ENCODE measurements around the gene NDUFB8.

Gene NDUFB8

GRCh38 chr10:100522945-100523344, 6.7 kb downstream of the NDUFB8 start:
- no peak overlapping the region for H3K4me3 ChIP-seq (ENCODE audit: low read depth, low read length)
- H3K4me1 ChIP-seq (ENCODE audit: control insufficient read depth, insufficient read depth, low read length): no peaks in the 10 kb centered on the region
- H3K27ac ChIP-seq (ENCODE audit: extremely low read depth, low read depth, low read length): no peak overlapping the region
- TF ChIP-seq ZNF121 (tag by site-specific recombination; IDR thresholded peaks at IDR 0.05) (peak; percentile 86), ZNF302 (tag by site-specific recombination; IDR thresholded peaks at IDR 0.05; ENCODE audit: low read depth) (no peak), GLI2 (tag by site-specific recombination; IDR thresholded peaks at IDR 0.05; ENCODE audit: borderline replicate concordance, low read depth) (no peak)
- CTCF ChIA-PET: interaction anchor here (0.6 to 1.7 kb wide), 9 partner anchors 10 to 181 kb away, joined by 3 to 11 read pairs (median 4); partner anchors contain the start of gene HIF1AN
- H3K9me3 ChIP-seq (ENCODE audit: control insufficient read depth, insufficient read depth, low read depth, low read length): no peaks in the 10 kb centered on the region
- H3K36me3 ChIP-seq (ENCODE audit: control insufficient read depth in 2 of 2, insufficient read depth in 1 of 2, low read length in 2 of 2): peaks cover 38 to 59% of the 10 kb centered on the region in 2 experiments
- POLR2A ChIA-PET: interaction anchor here (1.1 kb wide), 1 partner anchor 13 kb away, joined by 3 read pairs; the partner anchor contains the start of gene HIF1AN

- Histone ChIP-seq H3K36me3 (ENCODE audit: control insufficient read depth in 2 of 2, insufficient read depth in 1 of 2, low read length in 2 of 2) (peaks cover 32 to 54% of the 10 kb centered on the region in 2 experiments), H3K4me3 (ENCODE audit: low read depth, low read length) (no peak overlapping the region), H3K4me1 (ENCODE audit: control insufficient read depth, insufficient read depth, low read length) (no peaks in the 10 kb centered on the region), H3K27ac (ENCODE audit: extremely low read depth, low read depth, low read length) (no peak overlapping the region), H3K9me3 (ENCODE audit: control insufficient read depth, insufficient read depth, low read depth, low read length) (no peaks in the 10 kb centered on the region)
- ChIA-PET CTCF (interaction anchor here (0.6 to 1.7 kb wide), 11 partner anchors 10 to 519 kb away, joined by 3 to 11 read pairs (median 4); partner anchors contain the start of gene HIF1AN), POLR2A (interaction anchor here (0.6 to 1.1 kb wide), 3 partner anchors 13 to 253 kb away, joined by 3 read pairs; partner anchors contain the start of gene HIF1AN)
- TF ChIP-seq ZSCAN16 (tag by site-specific recombination; IDR thresholded peaks at IDR 0.05): no peak
- no peak for TF ChIP-seq ZNF623 (tag by site-specific recombination; IDR thresholded peaks at IDR 0.05)
- TF ChIP-seq ZNF121 (tag by site-specific recombination; IDR thresholded peaks at IDR 0.05): peak; percentile 78
Observed at GRCh38 chr10:100522107-100522801, 7.4 kb downstream of the NDUFB8 start.

GRCh38 chr10:100520811-100521210, 8.9 kb downstream of the NDUFB8 start:
- Histone ChIP-seq H3K27ac (ENCODE audit: extremely low read depth, low read depth, low read length) (no peak overlapping the region), H3K4me1 (ENCODE audit: control insufficient read depth, insufficient read depth, low read length) (no peaks in the 10 kb centered on the region), H3K9me3 (ENCODE audit: control insufficient read depth, insufficient read depth, low read depth, low read length) (no peaks in the 10 kb centered on the region), H3K36me3 (ENCODE audit: control insufficient read depth in 2 of 2, insufficient read depth in 1 of 2, low read length in 2 of 2) (peaks cover 19 to 43% of the 10 kb centered on the region in 2 experiments), H3K4me3 (ENCODE audit: low read depth, low read length) (no peak overlapping the region)
- no peak for TF ChIP-seq HOXC10 (CRISPR knock-in tag; IDR thresholded peaks at IDR 0.05)
- ChIA-PET CTCF (interaction anchor here (0.6 to 4.7 kb wide), 8 partner anchors 15 to 358 kb away, joined by 3 to 34 read pairs (median 4); partner anchors contain the start of genes HIF1AN and SCD), POLR2A (interaction anchor here (0.7 to 1.3 kb wide), 3 partner anchors 14 to 253 kb away, joined by 3 to 8 read pairs (median 4); no protein-coding TSS in a partner anchor)

GRCh38 chr10:100519311-100520051, 10.2 kb downstream of the NDUFB8 start, which contains the start of gene SEC31B:
TSS of gene SEC31B (minus strand) at chr10:100519861. CDS start at chr10:100516952, 2,909 bp downstream.
- H3K4me3 ChIP-seq (ENCODE audit: low read depth, low read length): no peak within 1 kb of the TSS
- POLR2A ChIA-PET: interaction anchor here (0.6 to 1.6 kb wide), 3 partner anchors 16 to 172 kb away, joined by 3 to 12 read pairs (median 7); partner anchors contain the start of genes HIF1AN and SCD
- no peak for TF ChIP-seq ZNF692 (tag by site-specific recombination; IDR thresholded peaks at IDR 0.05)
- no peak for TF ChIP-seq ZBTB49 (tag by site-specific recombination; IDR thresholded peaks at IDR 0.05; ENCODE audit: low read depth)
- no peak for TF ChIP-seq ZNF645 (tag by site-specific recombination; IDR thresholded peaks at IDR 0.05)
- no peak for TF ChIP-seq ZNF610 (tag by site-specific recombination; IDR thresholded peaks at IDR 0.05; ENCODE audit: borderline replicate concordance)
- TF ChIP-seq ZNF544 (tag by site-specific recombination; IDR thresholded peaks at IDR 0.05): no peak
- TF ChIP-seq ZNF664 (tag by site-specific recombination; IDR thresholded peaks at IDR 0.05): no peak
- no peak for TF ChIP-seq ZNF626 (tag by site-specific recombination; IDR thresholded peaks at IDR 0.05)
- TF ChIP-seq GFI1B (tag by site-specific recombination; IDR thresholded peaks at IDR 0.05): no peak
- TF ChIP-seq HOXD13 (CRISPR knock-in tag; IDR thresholded peaks at IDR 0.05; ENCODE audit: borderline replicate concordance): no peak
- no peak for TF ChIP-seq BCL11A (tag by site-specific recombination; IDR thresholded peaks at IDR 0.05; ENCODE audit: low read depth)
- no peak for TF ChIP-seq ZFP69B (tag by site-specific recombination; IDR thresholded peaks at IDR 0.05)
- TF ChIP-seq ZNF416 (tag by site-specific recombination; IDR thresholded peaks at IDR 0.05): no peak
- no peak for TF ChIP-seq ZNF654 (tag by site-specific recombination; IDR thresholded peaks at IDR 0.05; ENCODE audit: low read depth)

More at GRCh38 chr10:100519311-100520051, 10.2 kb downstream of the NDUFB8 start, which contains the start of gene SEC31B:
- Histone ChIP-seq H3K27ac (ENCODE audit: extremely low read depth, low read depth, low read length) (no peak within 1 kb of the TSS), H3K9me3 (ENCODE audit: control insufficient read depth, insufficient read depth, low read depth, low read length) (no peaks in the 10 kb centered on the region), H3K36me3 (ENCODE audit: control insufficient read depth in 2 of 2, insufficient read depth in 1 of 2, low read length in 2 of 2) (peaks cover 6 to 36% of the 10 kb centered on the region in 2 experiments; a peak in 2 of 3 replicates), H3K4me1 (ENCODE audit: control insufficient read depth, insufficient read depth, low read length) (no peaks in the 10 kb centered on the region)
- CTCF ChIA-PET: interaction anchor here (0.6 to 5.2 kb wide), 44 partner anchors 9 to 508 kb away, joined by 3 to 58 read pairs (median 5); partner anchors contain the start of genes HIF1AN, NDUFB8, PKD2L1 and SCD
